ENCODE measurements around the gene KBTBD6.

DNA sequence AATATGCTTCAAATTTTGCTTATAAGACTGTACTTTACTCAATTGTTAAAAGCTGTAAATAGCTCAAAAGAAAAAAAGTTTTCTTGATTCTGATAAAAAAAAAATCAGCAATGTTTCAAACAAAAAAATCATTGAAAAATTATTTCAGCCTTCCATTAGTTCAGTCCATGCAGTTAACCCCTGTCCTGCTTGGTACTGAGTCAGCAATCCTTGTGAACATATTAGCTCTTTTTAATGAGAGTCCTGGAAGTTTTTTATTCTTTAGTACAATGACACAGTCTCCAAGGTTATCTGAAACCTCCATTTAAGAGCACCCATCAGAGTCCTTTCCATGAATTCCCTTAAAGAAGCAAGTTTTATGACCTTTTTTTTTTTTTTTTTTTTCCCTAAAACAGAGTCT lies 21.4 kb upstream of the KBTBD6 start:
- no peak for TF ChIP-seq POLR2A (IDR thresholded peaks at IDR 0.05; ENCODE audit: extremely low read depth, insufficient read length)
- no peak for TF ChIP-seq CTCF (IDR thresholded peaks at IDR 0.05; ENCODE audit: low read depth, low read length)
- no peak for TF ChIP-seq MYC (IDR thresholded peaks at IDR 0.05; ENCODE audit: low read depth, low read length)
